HepG2 (cell line): Measurements from ENCODE around the gene ADAMTS17. TPM values are rescaled to one million over a fixed set of nuclear protein-coding genes. Genes with fewer than 3 reads are reported as not detected.

Source experiments
- ATAC-seq: fragments of 200-7000 bp; cut with Tn5 transposase; 3 replicates; pipeline ENCODE4 v1.9.1; 2020; ENCODE audit warnings: mild to moderate bottlenecking, moderate library complexity
- BruUV-seq: library from RNA; stranded (reverse); fragments of 400-500 nt; replicated peaks from 2 replicates; lab custom pipeline; 2021; lab: Mats Ljungman, UMichigan
- CTCF ChIA-PET: fragments of 300-600 bp; formaldehyde crosslinking; extraction: SDS; loops from one replicate; lab custom pipeline; 2021; ENCODE audit warnings: low total read pairs, inconsistent platforms, low intra/inter-chr PET ratio; lab: Yijun Ruan, JAX
- POLR2A ChIA-PET: fragments of 350-600 bp; sonication (Branson Sonifier 250); formaldehyde crosslinking; loops from one replicate; lab custom pipeline; 2020; ENCODE audit warnings: antibody characterized with exemption, inconsistent platforms; lab: Yijun Ruan, JAX
- DNase-seq: peaks from one replicate; pipeline ENCODE4 v3.0.0-alpha.2; 2015; ENCODE audit warnings: low spot score
- FAIRE-seq: peaks from 3 replicates; lab custom pipeline; 2011; peaks lifted over from hg19 to GRCh38; lab: Jason Lieb, UNC
- H2AFZ ChIP-seq: one replicate; pipeline ENCODE4 v1.6.1; 2011; ENCODE audit warnings: low read length, inconsistent platforms
- H3K27ac ChIP-seq: fragments of 300-600 bp; 3 replicates; pipeline ENCODE4 v1.8.0; 2011; ENCODE audit warnings: mixed run types, mild to moderate bottlenecking, mixed read lengths, low read length, inconsistent platforms; ENCODE audit not compliant: insufficient read depth; ENCODE audit errors: extremely low read length
- H3K27me3 ChIP-seq, 2 experiments: fragments of 200-600 bp in 1 of 2; 2 replicates in 1 of 2; 3 replicates in 1 of 2; pipeline versions ENCODE4 v1.6.0 to v1.8.0; 2011; ENCODE audit warnings: low read length in 2 of 2, mild to moderate bottlenecking in 2 of 2, moderate library complexity in 2 of 2, inconsistent platforms in 1 of 2; ENCODE audit not compliant: insufficient read depth in 2 of 2, control insufficient read depth in 1 of 2
- H3K36me3 ChIP-seq, 2 experiments: fragments of 200-600 bp in 1 of 2; replicated peaks in 1 of 2; 2 replicates in 1 of 2; 3 replicates in 1 of 2; pipeline versions ENCODE4 v1.5.1 to v1.8.0; 2011; ENCODE audit warnings: low read length in 2 of 2, inconsistent platforms in 1 of 2; ENCODE audit not compliant: insufficient read depth in 2 of 2, control insufficient read depth in 1 of 2
- H3K4me1 ChIP-seq: 2 replicates; pipeline ENCODE4 v1.5.1; 2012; ENCODE audit warnings: low read length, inconsistent platforms; ENCODE audit not compliant: insufficient read depth
- H3K4me2 ChIP-seq: 2 replicates; pipeline ENCODE4 v1.6.0; 2011; ENCODE audit warnings: low read depth, low read length, inconsistent platforms
- H3K4me3 ChIP-seq, 3 experiments: fragments of 200-600 bp in 1 of 3; sonication (generic), shearing (Covaris generic) in 1 of 3; replicated peaks in 1 of 3; 2 replicates each; pipeline ENCODE4 v1.5.1; 2011 to 2016; ENCODE audit warnings: low read length in 3 of 3, inconsistent platforms in 2 of 3, low read depth in 2 of 3, mild to moderate bottlenecking in 2 of 3, control low read depth in 1 of 3, mixed read lengths in 1 of 3; ENCODE audit not compliant: insufficient read depth in 1 of 3
- H3K79me2 ChIP-seq: one replicate; pipeline ENCODE4 v1.6.1; 2011; ENCODE audit warnings: low read length, inconsistent platforms; ENCODE audit not compliant: insufficient read depth
- H3K9ac ChIP-seq: 2 replicates; pipeline ENCODE4 v1.6.0; 2011; ENCODE audit warnings: mild to moderate bottlenecking, low read depth, low read length, inconsistent platforms; ENCODE audit not compliant: insufficient read depth
- H3K9me3 ChIP-seq: 2 replicates; pipeline ENCODE4 v1.5.1; 2012; ENCODE audit warnings: mild to moderate bottlenecking, low read length
- H4K20me1 ChIP-seq: 2 replicates; pipeline ENCODE4 v1.6.0; 2011; ENCODE audit warnings: inconsistent platforms, mild to moderate bottlenecking, low read length, moderate library complexity; ENCODE audit not compliant: insufficient read depth
- AGO1 ChIP-seq: fragments of 200-400 bp; formaldehyde crosslinking; IDR thresholded peaks from 2 replicates; pipeline ENCODE4 v1.6.1; 2017; ENCODE audit warnings: mild to moderate bottlenecking, low read depth, low read length, moderate library complexity; ENCODE audit not compliant: poor library complexity, severe bottlenecking
- EZH2 ChIP-seq: conservative IDR thresholded peaks from 2 replicates; pipeline ENCODE4 v1.6.1; 2012; ENCODE audit warnings: mild to moderate bottlenecking, low read depth, low read length, moderate library complexity
- HOXA3 ChIP-seq: sonication (generic); formaldehyde crosslinking; IDR thresholded peaks from 2 replicates; pipeline ENCODE4 v1.5.0; 2020; ENCODE audit warnings: missing genetic modification reagents
- RFX1 ChIP-seq: fragments of 450-650 bp; IDR thresholded peaks from 2 replicates; pipeline ENCODE4 v1.6.1; 2017
- SP2 ChIP-seq: sonication (generic); formaldehyde crosslinking; IDR thresholded peaks from 2 replicates; pipeline ENCODE4 v1.5.1; 2020; ENCODE audit warnings: mild to moderate bottlenecking, missing genetic modification reagents
- TFDP1 ChIP-seq: IDR thresholded peaks from 2 replicates; pipeline ENCODE4 v1.6.1; 2016; ENCODE audit warnings: missing compliant biosample characterization, missing genetic modification reagents, borderline replicate concordance
- TRIM24 ChIP-seq: sonication (generic); formaldehyde crosslinking; IDR thresholded peaks from 2 replicates; pipeline ENCODE4 v1.8.0; 2022; ENCODE audit warnings: mild to moderate bottlenecking, missing genetic modification reagents
- ZNF180 ChIP-seq: sonication (generic); formaldehyde crosslinking; IDR thresholded peaks from 2 replicates; pipeline ENCODE4 v1.4.0; 2020; ENCODE audit warnings: low read depth, missing genetic modification reagents, borderline replicate concordance
- ZNF274 ChIP-seq: sonication (generic); formaldehyde crosslinking; IDR thresholded peaks from 2 replicates; pipeline ENCODE4 v1.5.1; 2020; ENCODE audit warnings: mild to moderate bottlenecking, missing genetic modification reagents
- ZNF367 ChIP-seq: sonication (generic); formaldehyde crosslinking; IDR thresholded peaks from 2 replicates; pipeline ENCODE4 v1.4.0; 2020; ENCODE audit warnings: missing genetic modification reagents, borderline replicate concordance
- ZNF792 ChIP-seq: IDR thresholded peaks from 2 replicates; pipeline ENCODE4 v1.6.1; 2016
- WGBS: methylation state at CpG from one replicate; pipeline ENCODE4 v1.1.6; 2017; ENCODE audit warnings: low lambda C conversion rate; 5-methylcytosine and 5-hydroxymethylcytosine counted together
- in situ Hi-C: cut with HindIII; loops from 2 replicates; pipeline ENCODE4 v1.10.0; 2017; ENCODE audit warnings: low pct_unique_long_range_greater_than_20kb; ENCODE audit not compliant: extremely low pct_ligation_motif_present
- intact Hi-C: fragments of 100-400 bp; cut with micrococcal nuclease; formaldehyde crosslinking; loops from one replicate; pipeline ENCODE4 v1.10.0; 2022; ENCODE audit not compliant: unreplicated experiment
- polyA plus RNA-seq, 8 experiments: library from polyadenylated mRNA; depleted of rRNA in 3 of 8; stranded (reverse) in 7 of 8; unstranded in 1 of 8; fragments of >200 nt; fragmentation: Illumina TruSeq in 4 of 8; extraction: Trizol in 4 of 8; gene quantifications; 2 replicates each; pipeline versions ENCODE4 v1.2.1 to v1.2.3, GENCODE V29; 2011 to 2016; ENCODE audit warnings: low read depth in 4 of 8, missing spikeins in 1 of 8, mixed read lengths in 1 of 8; ENCODE audit not compliant: insufficient read depth in 1 of 8
- total RNA-seq, 5 experiments: library from RNA; depleted of rRNA; stranded (reverse); fragments of >200 nt; fragmentation: Illumina TruSeq; extraction: Trizol; gene quantifications; 2 replicates each; pipeline ENCODE4 v1.2.3, GENCODE V29; 2016; ENCODE audit warnings: low read depth in 1 of 5
- TF ChIP-seq, protein P1 (sequence below): sonication (generic); formaldehyde crosslinking; IDR thresholded peaks from 2 replicates; pipeline ENCODE4 v1.5.1; 2020; ENCODE audit warnings: mild to moderate bottlenecking, missing genetic modification reagents
- TF ChIP-seq, protein P2 (sequence below): sonication (generic); formaldehyde crosslinking; IDR thresholded peaks from 2 replicates; pipeline ENCODE4 v1.4.0; 2020; ENCODE audit warnings: low read depth, mild to moderate bottlenecking, missing genetic modification reagents

ADAMTS17 gene
- total and polyA plus RNA-seq, 2 of the 13 experiments (the other 11 are each of a cell fraction or from before 2014, with no cell fraction given): 0.02 to 0.04 TPM

- no peak for ATAC-seq
- CTCF ChIA-PET: no interaction called here
- in situ Hi-C loops: no loop called here
- Histone ChIP-seq H3K4me1 (no peaks in the 10 kb centered on the region), H3K79me2 (no peaks in the 10 kb centered on the region), H2AFZ (no peak overlapping the region), H3K9me3 (no peaks in the 10 kb centered on the region), H3K36me3 (no peaks in the 10 kb centered on the region), H3K9ac (no peak overlapping the region), H3K4me3 (no peak overlapping the region), H3K4me2 (no peak overlapping the region), H3K27ac (no peak overlapping the region), H4K20me1 (no peaks in the 10 kb centered on the region), H3K27me3 (no peaks in the 10 kb centered on the region; a peak in 1 of 5 replicates)
- DNase-seq: no peak
- POLR2A ChIA-PET: no interaction called here
- no peak for TF ChIP-seq RFX1
- TF ChIP-seq AGO1: no peak
- TF ChIP-seq EZH2: no peak
- no peak for TF ChIP-seq ZNF367 (CRISPR knock-in tag)
- TF ChIP-seq HOXA3 (CRISPR knock-in tag): no peak
- no peak for TF ChIP-seq SP2 (CRISPR knock-in tag)
- no peak for TF ChIP-seq TFDP1 (CRISPR knock-in tag)
- no peak for TF ChIP-seq TRIM24
- TF ChIP-seq ZNF274 (CRISPR knock-in tag): no peak
- TF ChIP-seq ZNF792: no peak
- TF ChIP-seq, protein P1, sequence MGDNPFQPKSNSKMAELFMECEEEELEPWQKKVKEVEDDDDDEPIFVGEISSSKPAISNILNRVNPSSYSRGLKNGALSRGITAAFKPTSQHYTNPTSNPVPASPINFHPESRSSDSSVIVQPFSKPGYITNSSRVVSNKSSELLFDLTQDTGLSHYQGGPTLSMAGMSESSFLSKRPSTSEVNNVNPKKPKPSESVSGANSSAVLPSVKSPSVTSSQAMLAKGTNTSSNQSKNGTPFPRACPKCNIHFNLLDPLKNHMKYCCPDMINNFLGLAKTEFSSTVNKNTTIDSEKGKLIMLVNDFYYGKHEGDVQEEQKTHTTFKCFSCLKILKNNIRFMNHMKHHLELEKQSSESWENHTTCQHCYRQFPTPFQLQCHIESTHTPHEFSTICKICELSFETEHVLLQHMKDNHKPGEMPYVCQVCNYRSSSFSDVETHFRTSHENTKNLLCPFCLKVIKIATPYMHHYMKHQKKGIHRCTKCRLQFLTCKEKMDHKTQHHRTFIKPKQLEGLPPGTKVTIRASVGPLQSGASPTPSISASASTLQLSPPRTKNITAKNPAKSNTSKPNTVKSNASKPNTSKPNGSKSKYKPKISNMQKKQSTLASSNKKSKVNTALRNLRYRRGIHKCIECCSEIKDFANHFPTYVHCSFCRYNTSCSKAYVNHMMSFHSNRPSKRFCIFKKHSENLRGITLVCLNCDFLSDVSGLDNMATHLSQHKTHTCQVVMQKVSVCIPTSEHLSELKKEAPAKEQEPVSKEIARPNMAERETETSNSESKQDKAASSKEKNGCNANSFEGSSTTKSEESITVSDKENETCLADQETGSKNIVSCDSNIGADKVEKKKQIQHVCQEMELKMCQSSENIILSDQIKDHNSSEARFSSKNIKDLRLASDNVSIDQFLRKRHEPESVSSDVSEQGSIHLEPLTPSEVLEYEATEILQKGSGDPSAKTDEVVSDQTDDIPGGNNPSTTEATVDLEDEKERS: no peak
- TF ChIP-seq, protein P2, sequence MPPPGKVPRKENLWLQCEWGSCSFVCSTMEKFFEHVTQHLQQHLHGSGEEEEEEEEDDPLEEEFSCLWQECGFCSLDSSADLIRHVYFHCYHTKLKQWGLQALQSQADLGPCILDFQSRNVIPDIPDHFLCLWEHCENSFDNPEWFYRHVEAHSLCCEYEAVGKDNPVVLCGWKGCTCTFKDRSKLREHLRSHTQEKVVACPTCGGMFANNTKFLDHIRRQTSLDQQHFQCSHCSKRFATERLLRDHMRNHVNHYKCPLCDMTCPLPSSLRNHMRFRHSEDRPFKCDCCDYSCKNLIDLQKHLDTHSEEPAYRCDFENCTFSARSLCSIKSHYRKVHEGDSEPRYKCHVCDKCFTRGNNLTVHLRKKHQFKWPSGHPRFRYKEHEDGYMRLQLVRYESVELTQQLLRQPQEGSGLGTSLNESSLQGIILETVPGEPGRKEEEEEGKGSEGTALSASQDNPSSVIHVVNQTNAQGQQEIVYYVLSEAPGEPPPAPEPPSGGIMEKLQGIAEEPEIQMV: no peak
- TF ChIP-seq ZNF180 (CRISPR knock-in tag): no peak
- intact Hi-C loops: no loop called here
- no peak for FAIRE-seq
- BruUV-seq: no TSS peak
- WGBS: 54% methylated on average over 16 of the region's 18 CpGs
Observed at GRCh38 chr15:99984491-99985243, 357.1 kb downstream of the ADAMTS17 start.
